ENCODE data around the gene NAALADL2.

NAALADL2 gene

DNA sequence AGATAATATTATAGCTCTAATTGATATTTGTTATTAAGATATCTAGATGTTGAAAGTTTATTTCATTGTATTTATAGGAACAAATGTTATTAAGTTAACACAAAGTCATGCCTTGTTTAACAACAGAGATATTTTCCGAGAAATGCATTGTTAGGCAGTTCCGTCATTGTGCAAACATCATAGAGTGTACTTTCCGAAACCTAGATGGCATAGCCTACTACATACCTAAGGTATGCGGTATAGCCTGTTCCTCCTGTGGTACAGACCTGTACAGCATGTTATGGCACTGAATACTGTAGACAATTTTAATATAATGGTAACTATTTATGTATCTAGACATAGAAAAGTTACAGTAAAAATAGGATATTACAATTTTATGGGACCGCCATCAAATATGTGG is 114.3 kb downstream of the NAALADL2 start:
- no peak for DNase-seq (ENCODE audit: low spot score)

DNA sequence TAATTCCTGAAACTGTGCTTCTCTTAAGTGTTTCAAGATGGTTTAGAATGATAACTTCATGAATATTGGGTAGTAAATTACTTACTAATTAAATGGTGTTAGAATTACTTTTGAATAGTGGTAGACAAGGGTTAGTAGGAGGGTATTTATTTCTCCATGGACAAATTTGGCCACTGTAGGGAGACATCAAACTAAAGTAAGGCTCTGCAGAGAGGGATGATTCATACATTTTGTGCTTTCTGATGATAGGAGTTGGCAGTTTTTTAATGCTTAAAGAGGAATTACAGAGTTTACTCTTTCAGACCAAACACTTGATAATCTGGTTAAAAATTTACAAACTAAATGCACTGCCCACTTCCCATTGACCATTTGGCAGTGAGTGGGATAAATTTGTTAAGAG is 127.6 kb downstream of the NAALADL2 start:
- no peak for DNase-seq (ENCODE audit: low spot score)

DNA sequence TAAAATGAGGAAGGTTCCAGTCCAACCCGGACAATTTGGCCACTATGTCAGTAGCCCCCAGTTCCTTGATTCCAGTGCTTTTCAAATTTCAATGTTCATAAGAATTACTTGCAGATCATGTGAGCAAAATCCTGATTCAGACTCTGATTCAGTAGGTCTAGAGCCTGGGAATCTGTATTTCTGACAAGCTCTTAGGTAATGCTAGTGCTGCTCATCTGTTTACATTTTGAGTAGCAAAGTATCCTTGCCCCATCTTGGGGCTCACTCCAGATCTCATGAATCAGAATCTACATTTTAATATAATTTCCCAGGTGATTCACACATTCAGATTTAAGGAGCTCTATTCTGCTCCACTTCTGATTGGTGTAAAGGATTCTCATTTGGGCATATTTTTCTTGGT is 142.0 kb downstream of the NAALADL2 start:
- no peak for DNase-seq (ENCODE audit: low spot score)

DNA sequence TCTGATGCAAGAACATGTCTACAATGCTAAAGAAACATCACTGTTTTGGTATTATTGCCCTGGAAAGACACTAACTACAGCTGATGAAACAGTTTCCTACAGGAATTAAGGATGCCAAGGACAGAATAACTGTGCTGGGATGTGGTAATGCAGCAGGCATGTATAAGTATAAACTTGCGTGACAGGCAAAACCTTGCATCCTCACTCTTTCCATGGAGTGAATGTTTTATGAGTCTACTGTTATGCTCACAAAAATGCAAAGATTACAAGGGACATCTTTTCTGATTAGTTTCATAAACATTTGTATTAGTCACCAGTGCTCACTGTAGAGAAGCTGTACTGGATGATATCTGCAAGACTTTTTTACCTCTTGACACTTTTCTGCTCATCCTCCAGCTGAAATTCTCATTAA is 143.6 kb downstream of the NAALADL2 start:
- no peak for DNase-seq (ENCODE audit: low spot score)

DNA sequence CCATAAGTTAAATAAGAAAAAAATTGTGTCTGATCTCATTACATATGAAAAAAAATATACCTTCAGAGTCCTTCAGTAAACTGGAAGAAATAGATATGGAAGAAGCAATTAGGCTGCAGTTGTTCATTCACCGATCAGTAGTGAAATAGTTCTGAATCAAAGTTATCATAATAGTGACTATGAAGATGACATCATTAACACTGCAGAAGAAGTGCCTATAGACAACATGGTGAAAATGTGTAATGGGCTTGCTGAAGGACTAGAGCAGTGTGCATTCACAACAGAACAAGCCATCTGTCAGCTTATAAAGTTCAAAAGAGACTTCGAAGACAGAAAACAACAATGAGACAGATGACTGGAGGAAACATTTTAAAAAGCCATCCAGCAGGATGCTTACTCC is 144.5 kb downstream of the NAALADL2 start:
- DNase-seq (ENCODE audit: low spot score), result no peak

DNA sequence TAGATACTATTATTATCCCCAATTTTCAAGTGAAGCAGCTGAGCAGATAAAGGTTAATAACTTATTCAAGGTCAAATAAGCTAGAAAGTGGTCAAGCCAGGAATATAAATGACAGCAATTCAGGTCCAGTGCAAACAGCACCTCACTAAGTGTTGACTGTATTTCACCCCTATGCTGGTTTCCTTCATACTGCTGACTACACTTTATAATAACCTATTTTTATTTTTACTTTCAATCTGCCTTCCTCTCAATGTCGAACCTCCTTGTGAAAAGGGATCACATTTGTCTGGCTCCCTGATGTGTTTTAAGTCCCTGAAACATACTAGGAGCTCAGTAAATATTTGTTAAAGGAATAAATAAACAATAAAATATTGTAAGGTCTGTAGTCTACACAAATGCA is 146.1 kb downstream of the NAALADL2 start:
- DNase-seq (ENCODE audit: low spot score), result no peak

DNA sequence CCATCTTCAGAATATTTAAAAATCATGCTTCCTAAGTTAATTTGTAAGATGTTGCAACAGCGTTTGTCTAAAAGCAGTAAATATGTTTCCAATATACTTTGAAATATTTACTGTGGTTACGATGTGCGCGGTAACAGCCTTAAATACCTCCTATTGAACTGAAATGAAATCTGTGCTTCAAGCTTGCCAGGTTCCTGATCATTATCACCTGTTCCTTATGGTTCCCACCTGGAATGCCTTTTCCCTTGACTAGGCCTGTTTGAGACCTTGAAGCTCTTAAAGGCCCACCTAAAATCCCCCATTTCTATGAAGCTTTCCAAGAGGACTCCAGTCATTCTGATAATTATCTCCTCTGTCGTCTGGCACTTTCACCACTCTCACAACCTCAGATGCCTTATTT is 146.7 kb downstream of the NAALADL2 start:
- DNase-seq (ENCODE audit: low spot score), result no peak

DNA sequence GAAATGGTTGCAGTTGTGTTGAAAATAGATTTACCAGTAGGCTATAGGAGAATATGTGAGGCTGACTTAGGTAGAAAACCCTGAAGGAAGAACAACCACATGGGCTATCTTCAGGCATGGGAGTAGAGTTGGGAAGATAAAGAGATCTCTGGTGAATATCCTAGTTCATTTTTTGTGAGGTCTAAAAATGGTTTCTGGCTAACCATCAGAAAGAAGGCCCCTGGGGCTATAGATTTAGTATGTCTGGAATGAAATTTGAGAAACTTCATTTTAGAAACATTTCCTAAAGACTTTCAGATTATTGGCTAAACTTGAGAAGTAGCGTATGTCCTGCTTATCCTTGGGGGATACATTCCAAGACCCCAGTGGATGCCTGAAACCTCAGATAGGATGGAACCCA is 148.2 kb downstream of the NAALADL2 start:
- DNase-seq (ENCODE audit: low spot score), result no peak

DNA sequence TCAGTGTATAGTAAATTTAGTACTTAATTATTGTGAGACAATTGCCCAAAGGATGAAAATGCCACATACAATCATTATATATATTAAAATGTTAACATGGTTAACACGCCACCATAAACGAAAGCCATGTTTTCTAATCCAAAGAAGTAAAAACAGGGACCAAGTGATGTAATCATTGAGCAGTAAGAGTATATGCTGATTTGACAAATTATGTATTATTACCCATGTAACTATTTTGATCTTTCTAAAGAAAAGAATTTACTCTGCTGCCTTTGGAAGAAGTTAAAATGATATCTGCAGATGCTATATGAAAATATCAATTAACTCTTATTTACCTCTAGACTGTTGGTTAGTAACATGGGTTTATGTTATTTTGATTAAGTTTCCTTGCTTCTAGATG is 150.2 kb downstream of the NAALADL2 start:
- DNase-seq (ENCODE audit: low spot score), result no peak

DNA sequence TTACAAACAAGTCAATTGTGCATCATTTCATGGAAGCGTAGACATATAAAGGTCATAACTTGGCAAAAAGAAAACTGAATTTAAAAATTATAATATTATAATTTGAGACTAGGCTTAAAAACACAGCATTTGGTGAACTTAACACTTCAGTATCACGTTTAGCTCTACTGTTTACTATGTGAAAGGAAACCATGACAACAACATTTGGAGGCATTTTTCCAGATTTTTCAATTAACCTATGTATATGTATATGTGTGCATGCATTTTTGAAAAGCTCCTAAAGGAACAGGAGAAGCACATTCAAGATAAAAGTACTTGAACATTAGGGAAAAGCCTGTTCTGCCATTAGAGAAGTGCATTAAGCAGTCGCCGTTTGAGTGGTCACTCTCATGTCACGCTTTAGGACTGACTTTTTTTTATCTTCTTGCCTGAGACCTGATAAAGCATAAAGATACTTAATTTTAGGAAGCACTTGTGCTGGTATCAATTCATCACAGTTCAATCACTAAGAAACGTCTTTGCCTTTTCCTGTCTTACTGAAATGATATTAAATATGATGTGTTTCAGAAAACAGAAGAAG is 156.0 kb downstream of the NAALADL2 start:
- no peak for DNase-seq (ENCODE audit: low spot score)

DNA sequence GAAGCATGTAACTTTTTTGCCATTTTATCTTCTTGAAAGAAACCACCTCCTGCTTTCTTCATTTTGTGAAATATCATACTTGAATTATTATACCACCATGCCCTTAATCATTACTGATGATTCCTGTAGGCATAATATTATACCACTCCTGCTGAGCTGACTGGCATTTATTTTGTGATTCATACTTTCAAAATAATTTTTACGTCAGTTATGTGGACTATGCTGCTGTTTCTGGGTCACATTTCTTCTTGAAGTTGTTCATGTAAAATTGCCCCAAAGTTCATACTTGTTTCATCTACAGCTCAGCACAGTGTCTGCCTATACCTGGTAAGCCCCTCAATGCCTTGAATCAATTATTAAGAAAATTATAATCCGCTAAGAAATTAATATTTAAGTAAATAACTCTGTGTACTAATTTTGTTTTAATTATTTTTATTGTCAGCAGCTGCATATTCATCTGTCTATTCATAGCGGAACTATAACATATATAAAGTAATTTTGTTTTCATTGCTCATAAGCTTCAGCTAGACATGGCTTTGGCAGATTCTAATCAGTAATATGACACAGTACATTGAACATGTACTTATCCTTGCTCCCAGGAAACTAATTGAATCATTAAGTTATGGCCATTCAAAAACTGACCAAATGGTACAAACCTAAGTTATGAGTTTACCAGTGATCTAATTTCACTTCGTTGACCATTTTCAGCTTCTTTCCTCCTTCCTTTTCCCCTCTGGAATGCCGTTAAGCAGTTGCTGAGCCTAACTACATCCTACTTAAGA is 160.0 kb downstream of the NAALADL2 start:
- no peak for DNase-seq (ENCODE audit: low spot score)

DNA sequence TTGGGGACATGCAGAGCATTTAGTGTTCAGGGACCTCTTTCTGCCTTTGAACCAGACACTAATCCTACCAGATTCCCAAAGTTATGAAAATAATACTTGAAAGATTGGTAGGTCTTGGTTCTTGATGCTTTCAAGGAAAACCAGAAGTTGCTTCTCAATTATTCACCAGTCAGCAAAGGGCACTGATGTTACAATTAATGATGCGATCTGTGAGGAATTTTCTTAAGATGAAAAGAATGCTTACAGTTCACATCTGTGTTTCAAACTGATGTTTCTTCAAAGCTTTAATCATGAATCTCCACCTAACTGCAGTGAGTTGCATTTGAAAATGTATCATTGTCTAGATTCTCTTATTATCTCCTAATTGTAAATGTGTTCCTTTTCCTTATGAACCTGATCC is 161.0 kb downstream of the NAALADL2 start:
- no peak for DNase-seq (ENCODE audit: low spot score)

DNA sequence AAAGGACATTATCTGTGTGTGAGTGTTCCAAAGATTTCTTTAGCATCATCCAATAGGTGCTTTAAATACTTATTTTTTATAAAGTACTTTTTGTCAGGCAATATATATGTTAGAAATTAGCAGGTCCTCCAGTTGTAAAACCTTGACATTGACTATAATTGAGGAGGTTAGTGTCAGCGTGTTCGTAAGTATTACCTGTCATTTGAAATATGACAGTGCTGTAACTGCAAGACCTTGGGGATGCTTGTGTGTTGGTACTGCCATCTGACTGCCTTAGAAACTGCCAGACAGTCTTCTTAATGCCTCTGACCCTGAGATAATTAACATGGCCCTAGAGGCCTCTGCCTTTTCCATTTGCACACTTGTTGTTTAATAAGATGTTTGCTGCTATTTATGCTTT is 170.7 kb downstream of the NAALADL2 start:
- no peak for DNase-seq (ENCODE audit: low spot score)

DNA sequence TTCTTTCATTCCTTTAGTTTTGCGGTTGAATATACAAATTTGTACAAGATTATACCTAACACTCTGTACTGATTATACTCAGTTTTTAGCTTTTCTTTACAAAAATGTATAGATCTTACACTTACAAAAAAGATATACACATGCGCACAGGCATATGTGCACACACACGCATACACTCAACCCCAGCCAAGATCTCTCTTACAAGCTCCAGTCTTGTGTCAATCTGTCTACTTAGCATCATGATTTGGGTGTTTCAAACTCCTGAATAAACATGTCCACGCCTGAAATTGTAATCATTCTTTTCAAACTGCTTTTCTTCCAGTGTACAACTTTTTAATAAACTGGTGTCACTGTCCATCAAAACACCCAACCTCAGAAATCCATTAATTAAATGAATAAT is 180.7 kb downstream of the NAALADL2 start:
- DNase-seq (ENCODE audit: low spot score), result no peak

DNA sequence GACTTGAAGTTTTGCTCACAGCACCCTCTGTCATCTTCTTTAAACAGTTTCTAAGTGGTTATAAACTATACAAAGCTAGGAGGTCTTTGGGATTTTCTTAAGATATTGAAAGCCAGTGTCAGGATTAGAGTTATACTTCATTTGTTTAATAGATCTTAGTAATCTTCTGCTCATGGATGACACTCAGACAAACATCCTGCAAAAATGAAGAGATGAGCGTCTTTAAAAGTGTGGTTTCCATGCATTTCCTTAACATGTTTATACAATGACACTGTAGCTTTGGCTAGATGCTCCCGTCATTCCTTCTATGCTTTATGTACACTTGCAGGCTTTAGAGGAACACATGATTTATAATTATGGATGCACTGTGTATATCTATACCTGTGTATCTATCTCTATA is 182.2 kb downstream of the NAALADL2 start:
- DNase-seq (ENCODE audit: low spot score), result no peak

DNA sequence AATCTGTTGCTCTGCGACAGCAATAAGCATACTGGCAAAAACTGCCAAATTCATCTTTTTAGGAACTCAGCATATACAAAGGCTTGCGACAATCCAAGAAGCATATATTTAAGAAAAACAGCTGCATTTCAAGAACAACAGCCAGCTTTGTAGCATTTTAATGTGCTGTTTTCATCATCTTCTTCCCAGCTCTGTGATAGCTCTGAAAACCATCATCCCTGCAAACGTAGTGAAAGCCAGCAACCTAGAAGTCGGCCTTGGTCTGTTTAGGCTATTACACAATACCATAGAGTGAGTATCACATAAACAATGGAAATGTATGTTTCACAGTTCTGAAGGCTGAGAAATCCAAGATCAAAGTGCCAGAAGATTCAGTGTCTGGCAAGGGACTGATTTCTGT is 187.5 kb downstream of the NAALADL2 start:
- DNase-seq (ENCODE audit: low spot score), result no peak

DNA sequence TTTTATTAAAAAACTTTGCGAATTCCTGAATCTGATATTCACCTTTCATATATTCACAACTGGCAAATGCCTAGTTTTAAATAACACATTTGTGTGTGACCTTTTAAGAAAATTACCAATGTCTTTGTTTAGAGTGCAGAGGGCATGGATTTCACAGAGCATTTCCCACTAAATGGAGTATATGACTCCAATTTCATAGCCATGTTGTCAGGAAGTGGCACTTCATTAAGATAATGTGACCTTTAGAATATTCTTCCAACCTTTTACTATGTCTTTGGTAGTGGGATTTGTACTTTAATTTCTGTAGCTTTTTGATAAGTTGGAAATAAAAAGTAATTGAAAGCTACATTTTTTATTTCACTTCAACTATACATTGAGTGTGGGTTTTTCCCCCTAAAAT is 188.7 kb downstream of the NAALADL2 start:
- DNase-seq (ENCODE audit: low spot score), result no peak

DNA sequence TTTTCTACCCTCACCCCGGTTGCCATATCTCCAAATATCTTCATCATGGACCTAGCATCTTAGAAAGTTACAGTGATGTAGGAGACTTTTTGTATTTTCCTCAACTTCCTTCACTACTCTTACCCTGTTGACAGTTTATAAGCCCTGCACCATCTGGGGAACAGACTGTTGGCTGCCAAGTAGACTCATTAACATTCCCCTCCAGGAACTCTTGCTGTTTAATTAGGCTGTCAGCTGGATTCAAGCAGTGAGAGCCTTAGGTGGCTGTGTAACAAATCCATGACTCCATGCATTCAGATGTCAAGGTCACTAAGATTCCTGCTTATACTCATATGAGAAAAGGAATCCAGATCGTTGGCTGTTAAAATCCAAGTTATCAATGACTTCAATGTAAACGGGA is 198.3 kb downstream of the NAALADL2 start:
- DNase-seq (ENCODE audit: low spot score), result no peak

DNA sequence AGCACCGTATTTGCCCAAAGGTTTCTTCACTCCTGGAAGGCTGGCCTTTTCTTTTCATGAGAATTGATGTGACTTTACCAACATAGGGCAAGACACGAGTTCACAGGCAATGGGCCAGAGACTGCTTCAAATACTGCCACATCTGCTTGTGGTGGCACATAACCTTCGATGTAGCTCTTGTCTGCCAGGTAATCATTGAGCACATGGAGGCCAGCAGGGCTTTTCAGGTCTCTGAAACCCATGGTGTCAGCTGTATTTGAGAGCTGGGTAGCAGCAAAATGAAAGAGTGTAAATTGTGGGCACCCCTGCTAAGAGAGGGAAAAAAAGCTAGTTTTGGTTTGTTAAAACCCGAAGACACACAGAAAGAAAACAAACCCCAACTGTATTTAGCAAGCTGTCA is 200.7 kb downstream of the NAALADL2 start:
- DNase-seq (ENCODE audit: low spot score), result no peak

DNA sequence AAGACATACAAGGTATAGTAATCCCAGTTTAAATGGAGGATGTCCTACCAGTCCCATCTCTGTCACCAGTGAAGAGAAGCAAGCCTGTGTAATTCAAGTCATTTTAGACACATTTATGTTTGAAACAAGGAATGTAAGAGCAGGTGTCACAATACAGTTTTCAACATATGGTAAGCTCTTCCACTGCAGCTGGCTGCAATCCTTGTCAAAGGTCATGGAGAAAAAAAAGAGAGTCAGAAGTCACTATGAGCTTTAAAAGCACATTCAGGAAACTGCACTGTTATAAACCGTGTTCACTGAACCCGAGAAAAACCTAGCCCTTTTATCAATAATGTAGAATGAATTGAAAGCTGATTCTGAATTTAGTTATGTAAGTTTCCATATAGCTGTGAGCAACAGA is 206.4 kb downstream of the NAALADL2 start:
- DNase-seq (ENCODE audit: low spot score), result no peak

DNA sequence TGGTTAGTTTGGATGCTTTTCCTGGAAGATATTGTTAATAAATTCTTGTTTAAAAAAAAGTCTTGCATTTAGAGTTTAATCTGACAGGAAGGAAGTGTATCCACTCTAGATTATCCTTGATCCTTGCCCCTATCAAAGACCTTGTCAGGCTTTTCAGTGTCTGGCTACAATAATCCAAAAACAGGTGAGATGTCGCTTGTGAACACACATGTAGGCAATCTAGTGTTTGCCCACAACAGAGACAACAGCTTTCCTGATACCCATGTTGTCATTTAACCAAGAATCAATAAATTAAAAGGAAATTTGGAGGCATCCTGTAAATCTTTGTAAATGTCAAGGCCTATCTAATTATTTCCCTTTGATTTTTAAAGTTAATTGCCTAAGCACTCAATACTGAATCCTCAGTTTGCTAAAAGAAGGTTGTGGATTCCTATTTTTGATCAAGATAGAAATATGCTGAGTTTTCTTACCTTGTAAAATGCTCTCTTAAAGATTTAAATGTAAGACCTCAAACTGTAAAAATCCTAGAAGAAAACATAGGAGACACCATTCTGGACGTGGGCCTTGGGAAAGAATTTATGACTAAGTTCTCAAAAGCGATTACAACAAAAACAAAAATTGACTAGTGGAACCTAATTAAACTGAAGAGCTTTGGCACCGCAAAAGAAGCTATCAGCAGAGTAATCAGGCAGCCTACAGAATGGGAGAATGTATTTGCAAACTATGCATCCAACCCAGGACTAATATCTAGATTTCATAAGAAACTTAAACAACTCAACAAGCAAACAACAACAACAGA is 207.7 kb downstream of the NAALADL2 start:
- no peak for DNase-seq (ENCODE audit: low spot score)

DNA sequence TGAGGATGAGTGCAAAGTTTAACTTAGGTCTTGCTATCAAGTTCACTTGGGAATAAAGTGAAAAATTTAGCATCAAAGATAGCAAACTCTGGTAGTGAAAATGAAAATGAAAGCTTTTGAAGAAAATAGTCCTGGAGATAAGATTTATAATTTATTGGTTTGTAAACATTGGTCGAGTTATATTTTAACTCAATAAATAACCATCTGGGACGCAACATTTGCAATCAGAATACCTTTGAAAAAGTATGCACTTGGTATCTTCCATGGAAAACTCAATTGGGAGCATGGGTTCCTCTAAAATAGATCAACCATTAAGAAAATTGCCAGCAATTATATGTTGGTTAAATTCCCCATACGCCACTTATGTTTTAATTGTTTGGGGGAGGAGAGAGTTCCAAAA is 209.5 kb downstream of the NAALADL2 start:
- DNase-seq (ENCODE audit: low spot score), result no peak

DNA sequence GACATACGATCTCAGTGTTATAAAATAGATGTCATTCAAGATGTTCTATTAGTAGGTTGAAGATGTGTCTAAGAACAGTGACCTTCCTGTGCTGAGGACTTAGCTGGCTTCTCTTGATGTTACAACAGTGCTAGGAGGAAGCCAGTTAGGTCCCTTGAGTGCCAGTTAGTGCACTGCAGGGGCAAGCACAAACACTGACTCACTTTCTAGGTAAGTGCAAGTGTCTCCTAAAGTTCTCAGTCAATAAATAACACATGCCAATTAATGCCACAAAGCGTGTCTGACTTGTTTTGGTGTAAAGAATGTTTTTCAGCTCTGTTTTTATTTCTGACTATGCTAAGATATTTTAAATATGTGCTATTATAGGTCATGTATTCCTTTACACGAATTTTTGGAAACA is 211.8 kb downstream of the NAALADL2 start:
- DNase-seq (ENCODE audit: low spot score), result no peak

All from ecto neural progenitor cell (in vitro differentiated cells).